Brain microvascular endothelial cell (primary cell): ENCODE measurements around the gene LITAFD.

Source experiments
- DNase-seq: peaks from one replicate; pipeline ENCODE4 v3.0.0-alpha.2; 2020
- H3K27ac ChIP-seq: fragments of 250-450 bp; sonication (Bioruptor Pico); 2 replicates; pipeline ENCODE4 v1.5.1; 2020; ENCODE audit warnings: mild to moderate bottlenecking, moderate library complexity
- H3K27me3 ChIP-seq: fragments of 250-450 bp; sonication (Bioruptor Pico); replicated peaks from 2 replicates; pipeline ENCODE4 v1.5.1; 2020; ENCODE audit warnings: mild to moderate bottlenecking
- H3K36me3 ChIP-seq: fragments of 250-450 bp; sonication (Bioruptor Pico); replicated peaks from 2 replicates; pipeline ENCODE4 v1.5.1; 2020; ENCODE audit warnings: mild to moderate bottlenecking
- H3K4me3 ChIP-seq: 2 replicates; pipeline ENCODE4 v1.5.1; 2011; ENCODE audit warnings: low read depth, mild to moderate bottlenecking, control low read depth, low read length, moderate library complexity
- in situ Hi-C: cut with HindIII; loops from 2 replicates; pipeline ENCODE4 v1.10.0; 2017; ENCODE audit warnings: low sequenced_read_pairs, low pct_ligation_motif_present
- TF ChIP-seq, protein P1 (sequence below): IDR thresholded peaks from 2 replicates; pipeline ENCODE4 v1.5.1; 2011; ENCODE audit warnings: low read depth, mild to moderate bottlenecking, moderate library complexity, low read length, control low read depth, inconsistent platforms; ENCODE audit errors: missing control alignments

The LITAFD gene

DNA sequence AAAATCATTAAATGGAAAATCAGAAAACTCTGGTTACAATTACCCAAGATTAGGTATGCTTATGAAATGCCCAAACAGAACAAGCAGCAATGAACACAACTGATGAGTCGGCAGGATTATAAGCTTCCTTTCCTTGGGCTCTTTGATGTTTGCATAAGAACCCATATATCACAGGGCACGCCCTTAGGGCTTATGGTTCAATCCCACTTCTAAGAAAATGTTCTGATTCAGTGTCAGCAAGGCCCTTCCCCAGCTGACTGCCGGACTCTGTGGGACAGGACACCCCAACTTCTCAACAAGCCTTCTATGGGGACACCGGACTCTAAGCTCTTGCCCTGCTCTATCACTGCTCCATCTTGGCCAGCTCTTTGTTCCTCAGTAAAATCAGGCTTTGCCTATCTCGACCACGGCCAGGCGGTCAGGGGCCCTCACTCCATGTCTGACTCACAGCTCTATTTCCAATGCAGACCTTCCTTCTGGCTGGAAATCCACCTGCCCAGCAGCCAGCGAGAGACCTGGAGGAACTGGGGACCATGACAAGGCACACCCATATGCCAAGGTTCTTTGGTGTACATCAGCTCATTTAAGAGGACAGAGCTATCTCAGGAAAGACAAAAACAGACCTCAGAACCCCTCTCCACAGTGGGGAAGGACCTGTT lies 26.8 kb downstream of the LITAFD start:
- in situ Hi-C loops = no loop called here
- Histone ChIP-seq H3K4me3 (no peak overlapping the region), H3K36me3 (peaks cover 77% of the 10 kb centered on the region), H3K27me3 (no peaks in the 10 kb centered on the region), H3K27ac (no peak overlapping the region)
- TF ChIP-seq, protein P1, sequence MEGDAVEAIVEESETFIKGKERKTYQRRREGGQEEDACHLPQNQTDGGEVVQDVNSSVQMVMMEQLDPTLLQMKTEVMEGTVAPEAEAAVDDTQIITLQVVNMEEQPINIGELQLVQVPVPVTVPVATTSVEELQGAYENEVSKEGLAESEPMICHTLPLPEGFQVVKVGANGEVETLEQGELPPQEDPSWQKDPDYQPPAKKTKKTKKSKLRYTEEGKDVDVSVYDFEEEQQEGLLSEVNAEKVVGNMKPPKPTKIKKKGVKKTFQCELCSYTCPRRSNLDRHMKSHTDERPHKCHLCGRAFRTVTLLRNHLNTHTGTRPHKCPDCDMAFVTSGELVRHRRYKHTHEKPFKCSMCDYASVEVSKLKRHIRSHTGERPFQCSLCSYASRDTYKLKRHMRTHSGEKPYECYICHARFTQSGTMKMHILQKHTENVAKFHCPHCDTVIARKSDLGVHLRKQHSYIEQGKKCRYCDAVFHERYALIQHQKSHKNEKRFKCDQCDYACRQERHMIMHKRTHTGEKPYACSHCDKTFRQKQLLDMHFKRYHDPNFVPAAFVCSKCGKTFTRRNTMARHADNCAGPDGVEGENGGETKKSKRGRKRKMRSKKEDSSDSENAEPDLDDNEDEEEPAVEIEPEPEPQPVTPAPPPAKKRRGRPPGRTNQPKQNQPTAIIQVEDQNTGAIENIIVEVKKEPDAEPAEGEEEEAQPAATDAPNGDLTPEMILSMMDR = no peak
- DNase-seq = no peak

DNA sequence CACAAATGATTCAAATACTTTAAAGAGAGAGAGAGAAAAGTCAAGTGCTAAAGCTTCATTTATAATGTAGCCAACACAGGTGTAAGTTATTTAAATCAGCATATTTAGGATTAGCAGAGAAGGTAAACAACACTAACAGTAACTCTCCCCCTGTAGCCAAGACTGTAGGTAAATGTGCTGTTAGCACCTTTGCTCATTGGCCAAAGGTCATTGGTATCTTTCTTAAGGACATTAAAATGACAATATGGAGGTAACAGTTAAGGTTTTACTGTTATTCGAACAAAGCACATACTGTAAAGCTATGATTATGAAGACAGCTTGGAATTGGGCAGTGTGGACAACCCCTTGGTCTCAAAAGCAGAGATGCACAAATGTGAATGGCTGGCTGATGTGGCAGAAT lies 28.7 kb downstream of the LITAFD start:
- TF ChIP-seq, protein P1 = no peak
- in situ Hi-C loops = no loop called here
- Histone ChIP-seq H3K36me3 (peaks cover 75% of the 10 kb centered on the region), H3K4me3 (no peak overlapping the region), H3K27ac (no peak overlapping the region), H3K27me3 (no peaks in the 10 kb centered on the region)
- DNase-seq = no peak

DNA sequence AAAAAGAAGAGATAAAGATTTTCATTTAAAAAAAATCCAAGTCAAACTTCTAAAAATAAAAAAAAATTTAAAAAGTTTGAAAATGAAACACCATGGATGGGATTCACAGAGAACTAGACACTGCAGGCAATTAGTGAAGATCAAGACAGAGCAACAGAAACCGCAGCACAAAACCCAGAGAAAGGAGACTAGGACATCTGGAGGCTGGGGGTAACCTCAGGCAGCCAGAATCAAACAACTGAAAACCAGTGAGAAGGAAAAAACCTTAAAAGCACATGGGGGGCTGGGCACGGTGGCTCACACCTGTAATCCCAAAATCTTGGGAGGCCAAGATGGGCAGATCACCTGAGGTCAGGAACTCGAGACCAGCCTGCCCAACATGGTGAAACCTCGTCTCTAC lies 30.6 kb downstream of the LITAFD start:
- H3K4me3 ChIP-seq = no peak overlapping the region
- peaks cover 70% of the 10 kb centered on the region for H3K36me3 ChIP-seq
- H3K27me3 ChIP-seq = no peaks in the 10 kb centered on the region
- DNase-seq = no peak
- in situ Hi-C loops = no loop called here
- no peak overlapping the region for H3K27ac ChIP-seq
- TF ChIP-seq, protein P1 = no peak

DNA sequence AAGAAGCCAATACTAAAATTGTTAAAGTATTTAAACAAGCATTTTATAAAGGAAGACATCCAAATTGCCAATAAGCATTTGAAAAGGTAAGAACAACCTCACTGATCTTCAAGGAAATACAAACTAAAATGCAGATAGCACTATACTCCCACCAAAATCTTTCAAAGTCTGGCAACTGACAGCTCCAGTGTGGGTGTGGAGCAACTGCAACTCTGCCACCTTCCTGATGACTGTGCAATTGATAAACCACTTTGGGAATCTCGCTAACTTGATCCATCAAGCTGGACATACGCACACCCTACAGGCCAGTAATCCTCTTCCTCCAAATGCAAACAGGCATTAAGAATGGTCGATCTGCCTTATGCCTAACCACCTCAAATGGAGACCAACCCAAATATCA lies 31.9 kb downstream of the LITAFD start:
- Histone ChIP-seq H3K4me3 (no peak overlapping the region), H3K36me3 (peaks cover 67% of the 10 kb centered on the region), H3K27me3 (no peaks in the 10 kb centered on the region), H3K27ac (no peak overlapping the region)
- TF ChIP-seq, protein P1 = no peak
- no peak for DNase-seq
- in situ Hi-C loops = no loop called here

DNA sequence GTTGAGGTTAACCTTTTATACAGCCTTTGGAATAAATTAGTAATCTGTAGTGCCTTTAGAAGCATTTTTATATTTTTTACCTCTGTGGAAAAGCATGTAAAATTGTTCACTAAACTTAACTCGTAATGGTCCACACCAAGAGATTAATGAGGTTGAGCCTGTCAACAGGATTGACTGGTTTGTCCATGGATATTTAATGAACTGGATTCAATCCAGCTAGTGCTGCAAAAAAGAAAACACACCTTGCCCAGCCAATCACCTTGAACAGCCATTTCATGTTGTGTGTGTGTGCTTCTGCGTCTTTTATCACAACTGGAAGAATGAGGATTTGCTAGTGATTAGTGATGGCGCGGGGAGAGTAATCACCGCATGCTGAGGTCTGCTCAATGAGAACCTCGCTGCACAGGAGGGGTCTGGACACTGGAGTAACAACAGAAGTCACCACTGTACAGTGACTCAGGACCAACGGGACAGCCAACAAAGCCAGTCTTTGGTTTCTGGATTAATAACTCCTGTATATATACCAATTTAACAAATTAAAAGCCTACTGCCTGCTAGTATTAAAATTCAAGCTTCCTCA lies 33.7 kb downstream of the LITAFD start:
- no peaks in the 10 kb centered on the region for H3K27me3 ChIP-seq
- TF ChIP-seq, protein P1 = no peak
- no peak overlapping the region for H3K4me3 ChIP-seq
- H3K27ac ChIP-seq = no peak overlapping the region
- in situ Hi-C loops = no loop called here
- peaks cover 61% of the 10 kb centered on the region for H3K36me3 ChIP-seq
- DNase-seq = no peak
